K562 (cell line): ENCODE data around the gene BANP.

Source experiments
- CTCFL ChIP-seq: IDR thresholded peaks from 2 replicates; pipeline ENCODE4 v1.6.1; 2011; ENCODE audit warnings: borderline replicate concordance, low read depth, mild to moderate bottlenecking, moderate library complexity, low read length; ENCODE audit not compliant: insufficient read depth, poor library complexity, severe bottlenecking
- GABPA ChIP-seq: fragments of 200-800 bp; sonication (Bioruptor generic); conservative IDR thresholded peaks from 2 replicates; pipeline ENCODE4 v1.6.1; 2016; ENCODE audit warnings: low read depth, missing genetic modification characterization, missing compliant biosample characterization
- GTF2F1 ChIP-seq: IDR thresholded peaks from 2 replicates; pipeline ENCODE4 v1.6.1; 2011; ENCODE audit warnings: low read depth, low read length, improper control_type of control experiment
- JUNB ChIP-seq: fragments of 450-650 bp; formaldehyde crosslinking; conservative IDR thresholded peaks from 2 replicates; pipeline ENCODE4 v1.4.0; 2020; ENCODE audit warnings: mild to moderate bottlenecking
- MAFK ChIP-seq: IDR thresholded peaks from 2 replicates; pipeline ENCODE4 v1.6.1; 2011; ENCODE audit warnings: low read length, improper control_type of control experiment
- MED1 ChIP-seq: sonication (generic); formaldehyde crosslinking; IDR thresholded peaks from 2 replicates; pipeline ENCODE4 v1.8.1; 2023; ENCODE audit warnings: missing genetic modification reagents, borderline replicate concordance
- MNT ChIP-seq, 2 experiments: fragments of 450-650 bp; conservative IDR thresholded peaks; 2 replicates each; pipeline ENCODE4 v1.6.1; 2017; ENCODE audit warnings: mild to moderate bottlenecking in 2 of 2, moderate library complexity in 2 of 2
- POU5F1 ChIP-seq: fragments of 150-350 bp; IDR thresholded peaks from 2 replicates; pipeline ENCODE4 v1.6.1; 2014; ENCODE audit warnings: borderline replicate concordance, low read length, low read depth, mild to moderate bottlenecking; ENCODE audit not compliant: partially characterized antibody
- SLC30A9 ChIP-seq: fragments of 250-450 bp; sonication (Bioruptor Pico); IDR thresholded peaks from 2 replicates; pipeline ENCODE4 v1.8.0; 2022; ENCODE audit warnings: mild to moderate bottlenecking, moderate library complexity
- TCF7 ChIP-seq: sonication (generic); IDR thresholded peaks from 2 replicates; pipeline ENCODE4 v1.6.1; 2016; ENCODE audit warnings: antibody characterized with exemption, borderline replicate concordance
- TF ChIP-seq, protein P1 (sequence below), 2 experiments: IDR thresholded peaks; 2 replicates each; pipeline ENCODE4 v1.6.1; 2012; ENCODE audit warnings: improper control_type of control experiment in 2 of 2, low read depth in 2 of 2, low read length in 2 of 2, borderline replicate concordance in 1 of 2

GRCh38 chr16:88078111-88078775, 127.0 kb downstream of the BANP start:
- TF ChIP-seq, protein P1, sequence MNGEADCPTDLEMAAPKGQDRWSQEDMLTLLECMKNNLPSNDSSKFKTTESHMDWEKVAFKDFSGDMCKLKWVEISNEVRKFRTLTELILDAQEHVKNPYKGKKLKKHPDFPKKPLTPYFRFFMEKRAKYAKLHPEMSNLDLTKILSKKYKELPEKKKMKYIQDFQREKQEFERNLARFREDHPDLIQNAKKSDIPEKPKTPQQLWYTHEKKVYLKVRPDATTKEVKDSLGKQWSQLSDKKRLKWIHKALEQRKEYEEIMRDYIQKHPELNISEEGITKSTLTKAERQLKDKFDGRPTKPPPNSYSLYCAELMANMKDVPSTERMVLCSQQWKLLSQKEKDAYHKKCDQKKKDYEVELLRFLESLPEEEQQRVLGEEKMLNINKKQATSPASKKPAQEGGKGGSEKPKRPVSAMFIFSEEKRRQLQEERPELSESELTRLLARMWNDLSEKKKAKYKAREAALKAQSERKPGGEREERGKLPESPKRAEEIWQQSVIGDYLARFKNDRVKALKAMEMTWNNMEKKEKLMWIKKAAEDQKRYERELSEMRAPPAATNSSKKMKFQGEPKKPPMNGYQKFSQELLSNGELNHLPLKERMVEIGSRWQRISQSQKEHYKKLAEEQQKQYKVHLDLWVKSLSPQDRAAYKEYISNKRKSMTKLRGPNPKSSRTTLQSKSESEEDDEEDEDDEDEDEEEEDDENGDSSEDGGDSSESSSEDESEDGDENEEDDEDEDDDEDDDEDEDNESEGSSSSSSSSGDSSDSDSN (IDR thresholded peaks at IDR 0.05; ENCODE audit: borderline replicate concordance in 1 of 2, low read depth in 2 of 2, low read length in 2 of 2) = no peak
- no peak for TF ChIP-seq JUNB (CRISPR knock-in tag)
- no peak for TF ChIP-seq SLC30A9 (CRISPR knock-in tag)
- TF ChIP-seq TCF7 = no peak
- TF ChIP-seq MNT (conservative IDR thresholded peaks at IDR 0.05) = no peak
- no peak for TF ChIP-seq MAFK
- TF ChIP-seq GABPA = no peak
- TF ChIP-seq POU5F1 = no peak
- no peak for TF ChIP-seq MED1 (CRISPR knock-in tag)
- no peak for TF ChIP-seq CTCFL
- TF ChIP-seq GTF2F1 = no peak
